ENCODE data around the gene GPATCH11. TPM values are rescaled to one million over a fixed set of nuclear protein-coding genes. Genes with fewer than 3 reads are reported as not detected.

GPATCH11 gene
- 5.0 TPM for total RNA-seq

GRCh38 chr2:37083873-37084794 is at the start of gene GPATCH11, which contains the start of gene HEATR5B:
GPATCH11 (plus strand) TSS chr2:37084518; CDS start chr2:37088382, 3,864 bp downstream.
HEATR5B (minus strand) TSS chr2:37084372; CDS start chr2:37083414, 958 bp downstream.

Other genes starting within 250 kb of the GPATCH11 start
- gene STRN, start 118.0 kb upstream of the GPATCH11 start, total RNA-seq, result 20.4 TPM
- 33.0 TPM for gene HEATR5B, start 146 bp upstream of the GPATCH11 start, total RNA-seq
- gene EIF2AK2, start 72.5 kb downstream of the GPATCH11 start, total RNA-seq, result 34.8 TPM
- not detected for gene SULT6B1, start 104.2 kb downstream of the GPATCH11 start, total RNA-seq
- 28.0 TPM for gene CEBPZOS, start 112.0 kb downstream of the GPATCH11 start, total RNA-seq
- 35.1 TPM for gene CEBPZ, start 147.1 kb downstream of the GPATCH11 start, total RNA-seq
- gene NDUFAF7, start 147.1 kb downstream of the GPATCH11 start, total RNA-seq, result 18.5 TPM
- 54.7 TPM for gene PRKD3, start 240.3 kb downstream of the GPATCH11 start, total RNA-seq